H1 (cell line): ENCODE data around the gene UMAD1. TPM values are rescaled to one million over a fixed set of nuclear protein-coding genes. Genes with fewer than 3 reads are reported as not detected.

Source experiments
- HDAC2 ChIP-seq, 2 experiments: fragments of 300-600 bp in 1 of 2; sonication (generic) in 1 of 2; IDR thresholded peaks; 2 replicates each; pipeline ENCODE4 v1.6.1; 2011 to 2012; ENCODE audit warnings: low read depth in 2 of 2, low read length in 2 of 2, mild to moderate bottlenecking in 2 of 2, moderate library complexity in 2 of 2, borderline replicate concordance in 1 of 2, inconsistent platforms in 1 of 2
- polyA plus RNA-seq, 7 experiments: library from polyadenylated mRNA; depleted of rRNA in 3 of 7; stranded (reverse) in 5 of 7; unstranded in 2 of 7; fragments of >200 nt in 5 of 7; fragments of 200-250 nt in 2 of 7; gene quantifications; 1 replicate in 5 of 7; 2 replicates in 1 of 7; 4 replicates in 1 of 7; pipeline versions ENCODE4 v1.2.1 to v1.2.3, GENCODE V29; 2011 to 2013; ENCODE audit warnings: missing spikeins in 2 of 7, mixed read lengths in 2 of 7
- total RNA-seq: library from RNA; stranded (reverse); fragmentation: NEBNext Ultra II Directional; extraction: Animal tissue kit (Norgen Biotek cat#: 25700); gene quantifications from 2 replicates; pipeline ENCODE4 v1.2.1, GENCODE V29; 2021

Gene UMAD1
- total and polyA plus RNA-seq, 2 of the 8 experiments (the other 6 are each of a cell fraction or from before 2014, with no cell fraction given) = 10.4 to 12.3 TPM

- no peak for TF ChIP-seq HDAC2 (IDR thresholded peaks at IDR 0.05; ENCODE audit: borderline replicate concordance in 1 of 2, low read depth in 2 of 2, low read length in 2 of 2)
Observed at GRCh38 chr7:7671361-7671760, 30.8 kb downstream of the UMAD1 start (continued).
